T-cell (primary cell): Measurements from ENCODE around the gene ENPP4. TPM values are rescaled to one million over a fixed set of nuclear protein-coding genes. Genes with fewer than 3 reads are reported as not detected.

Experiments
- ATAC-seq, 4 experiments: fragments of 200-7000 bp in 3 of 4; fragments of 150-1000 bp in 1 of 4; cut with Tn5 transposase; replicated peaks in 1 of 4; 1 replicate in 3 of 4; 2 replicates in 1 of 4; pipeline ENCODE4 v1.10.0; 2021; ENCODE audit warnings: moderate library complexity in 3 of 4, mild to moderate bottlenecking in 2 of 4, moderate number of reproducible peaks in 1 of 4
- CTCF ChIA-PET, 2 donors: fragments of 300-600 bp; sonication (Branson Sonifier 250); formaldehyde crosslinking; loops; one replicate each; lab custom pipeline; 2022; ENCODE audit warnings: antibody characterized with exemption in 2 of 2; lab: Charles Lee
- POLR2A ChIA-PET, 2 donors: fragments of 300-600 bp; sonication (Branson Sonifier 250); formaldehyde crosslinking; loops; one replicate each; lab custom pipeline; 2022; ENCODE audit warnings: antibody characterized with exemption in 2 of 2; lab: Charles Lee
- DNase-seq, 35 experiments: peaks; one replicate each; pipeline versions ENCODE4 v3.0.0 to v3.0.0-alpha.2; 2013 to 2023
- H3K27ac ChIP-seq: one replicate; pipeline ENCODE4 v1.5.1; 2013; ENCODE audit warnings: low read length
- H3K27me3 ChIP-seq, 2 experiments: replicated peaks in 1 of 2; 1 replicate in 1 of 2; 2 replicates in 1 of 2; pipeline versions ENCODE4 v1.6.1 to v1.7.0; 2013; ENCODE audit warnings: low read length in 1 of 2, mixed read lengths in 1 of 2; ENCODE audit not compliant: control insufficient read depth in 2 of 2, insufficient read depth in 2 of 2; ENCODE audit errors: extremely low read depth in 1 of 2
- H3K36me3 ChIP-seq, 2 donors: 1 replicate in 1 of 2; 2 replicates in 1 of 2; pipeline versions ENCODE4 v1.6.1 to v1.7.0; 2013; ENCODE audit warnings: low read length in 1 of 2; ENCODE audit not compliant: control insufficient read depth in 2 of 2, insufficient read depth in 1 of 2; ENCODE audit errors: extremely low read depth in 1 of 2
- H3K4me1 ChIP-seq, 2 experiments: 1 replicate in 1 of 2; 2 replicates in 1 of 2; pipeline versions ENCODE4 v1.6.1 to v1.7.0; 2013; ENCODE audit warnings: low read length in 2 of 2, mixed read lengths in 1 of 2; ENCODE audit not compliant: insufficient read depth in 2 of 2, control insufficient read depth in 1 of 2; ENCODE audit errors: extremely low read depth in 1 of 2
- H3K4me3 ChIP-seq, 2 donors: 1 replicate in 1 of 2; 2 replicates in 1 of 2; pipeline versions ENCODE4 v1.5.1 to v1.7.0; 2013; ENCODE audit warnings: mild to moderate bottlenecking in 2 of 2, low read length in 1 of 2, moderate library complexity in 1 of 2; ENCODE audit not compliant: control insufficient read depth in 1 of 2; ENCODE audit errors: extremely low read depth in 1 of 2
- H3K9me3 ChIP-seq: 2 replicates; pipeline ENCODE4 v1.7.0; 2013
- H3K27ac Mint-ChIP-seq, 2 donors: one replicate each; pipeline ENCODE4 v1.8.0; 2020 to 2021; ENCODE audit warnings: mild to moderate bottlenecking in 2 of 2, mixed read lengths in 2 of 2
- H3K27me3 Mint-ChIP-seq, 2 donors: one replicate each; pipeline ENCODE4 v1.8.0; 2021 to 2022; ENCODE audit warnings: mixed read lengths in 2 of 2
- H3K36me3 Mint-ChIP-seq: one replicate; pipeline ENCODE4 v1.8.0; 2021; ENCODE audit warnings: mixed read lengths
- H3K4me1 Mint-ChIP-seq, 3 donors: one replicate each; pipeline ENCODE4 v1.8.0; 2020 to 2022; ENCODE audit warnings: mixed read lengths in 3 of 3, mild to moderate bottlenecking in 1 of 3
- H3K4me3 Mint-ChIP-seq, 3 donors: one replicate each; pipeline ENCODE4 v1.8.0; 2020 to 2022; ENCODE audit warnings: mild to moderate bottlenecking in 3 of 3, mixed read lengths in 3 of 3, moderate library complexity in 3 of 3
- H3K9me3 Mint-ChIP-seq, 3 donors: one replicate each; pipeline ENCODE4 v1.8.0; 2020 to 2022; ENCODE audit warnings: mixed read lengths in 3 of 3
- WGBS: methylation state at CpG from one replicate; pipeline ENCODE4 v1.1.5; 2013; ENCODE audit warnings: missing lambda C conversion rate; ENCODE audit not compliant: insufficient coverage; 5-methylcytosine and 5-hydroxymethylcytosine counted together
- total RNA-seq, 35 experiments: library from RNA in 6 of 35; stranded (reverse) in 6 of 35; fragments of 120-200 nt in 1 of 35; gene quantifications; one replicate each; pipeline versions ENCODE4 v1.2.1 to v1.2.4 and lab custom pipeline; 2013 to 2026

ENPP4 gene
- total RNA-seq, 5 donors from 2014 or later (not counting 1 experiment from before 2014, with no cell fraction given), result 6.3 to 9.4 (median 8.1) TPM

GRCh38 chr6:46190889-46191288 lies 61.1 kb downstream of the ENPP4 start:
- H3K27me3 ChIP-seq, result no peaks in the 10 kb centered on the region
- POLR2A ChIA-PET, result interaction anchor here (0.6 to 0.7 kb wide), 2 partner anchors 24 to 423 kb away, joined by 3 to 9 read pairs; no protein-coding TSS in a partner anchor
- Mint-ChIP-seq H3K4me1 (no peaks in the 10 kb centered on the region), H3K4me3 (no peak overlapping the region), H3K27me3 (peaks cover 14 to 16% of the 10 kb centered on the region in 2 donors), H3K36me3 (no peaks in the 10 kb centered on the region), H3K27ac (no peak overlapping the region), H3K9me3 (no peaks in the 10 kb centered on the region)
- no peak overlapping the region for H3K4me3 ChIP-seq
- no peak overlapping the region for H3K27ac ChIP-seq
- CTCF ChIA-PET, result no interaction called here
- H3K9me3 ChIP-seq, result no peaks in the 10 kb centered on the region
- 89% methylated on average over 3 of the region's 4 CpGs for WGBS
- H3K36me3 ChIP-seq, result no peaks in the 10 kb centered on the region
- H3K4me1 ChIP-seq, result no peaks in the 10 kb centered on the region
- DNase-seq, result no peak
- ATAC-seq, result no peak

DNA sequence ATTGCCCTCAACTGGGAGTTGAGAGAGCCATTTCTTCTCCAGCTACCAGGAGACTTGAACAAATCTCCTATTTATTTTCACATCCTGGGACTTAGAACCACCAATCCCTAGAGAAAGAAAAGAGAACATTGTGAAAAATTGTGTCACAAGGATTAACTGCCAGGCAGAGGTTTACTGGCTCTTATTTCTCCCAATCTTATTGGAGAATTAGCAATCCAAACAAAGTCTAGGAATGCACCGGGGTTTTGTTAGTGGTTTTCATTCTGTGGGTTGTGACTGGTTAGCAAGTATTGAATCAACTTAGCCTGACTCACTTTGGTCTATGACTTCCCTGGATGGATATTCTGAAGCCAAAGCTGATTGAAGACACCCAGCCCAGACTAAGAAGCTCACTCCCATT lies 62.2 kb downstream of the ENPP4 start:
- Histone ChIP-seq H3K4me1 (no peaks in the 10 kb centered on the region), H3K27me3 (no peaks in the 10 kb centered on the region), H3K4me3 (no peak overlapping the region), H3K27ac (no peak overlapping the region), H3K9me3 (no peaks in the 10 kb centered on the region), H3K36me3 (no peaks in the 10 kb centered on the region)
- DNase-seq (no peak), ATAC-seq (no peak)
- no CpG with 5 or more reads among the region's 1 CpG for WGBS
- ChIA-PET POLR2A (no interaction called here), CTCF (interaction anchor here in 1 of 2 donors (0.8 kb wide), 1 partner anchor 16 kb away, joined by 3 read pairs; no protein-coding TSS in a partner anchor)
- Mint-ChIP-seq H3K9me3 (no peaks in the 10 kb centered on the region), H3K27me3 (peaks cover 11 to 16% of the 10 kb centered on the region in 2 donors), H3K27ac (no peak overlapping the region), H3K36me3 (no peaks in the 10 kb centered on the region), H3K4me3 (no peak overlapping the region), H3K4me1 (no peaks in the 10 kb centered on the region)

Other genes with a start within 250 kb of the ENPP4 start
- 10 to 100 TPM in 1 of 5 donors, 1 to 10 TPM in 4; 3.8 to 17.8 (median 7.1) TPM for gene CLIC5, start 114.1 kb upstream of the ENPP4 start, total RNA-seq
- gene ENPP5, start 41.0 kb downstream of the ENPP4 start, total RNA-seq, result 1 to 10 TPM in 1 of 5 donors, under 1 TPM in 4; 0.38 to 1.7 (median 0.70) TPM